Neutrophil (primary cell): ENCODE measurements around the gene QSOX1.

Experiments used
- H3K27ac ChIP-seq: fragments of 200-600 bp; sonication (generic); 2 replicates; pipeline ENCODE4 v1.5.1; 2016; ENCODE audit warnings: mild to moderate bottlenecking, moderate library complexity
- H3K27me3 ChIP-seq: fragments of 200-600 bp; sonication (generic); 2 replicates; pipeline ENCODE4 v1.6.0; 2016; ENCODE audit warnings: mild to moderate bottlenecking
- H3K36me3 ChIP-seq: fragments of 200-600 bp; sonication (generic); 2 replicates; pipeline ENCODE4 v1.5.1; 2017
- H3K4me1 ChIP-seq, 2 experiments: fragments of 200-600 bp in 1 of 2; sonication (generic) in 1 of 2; 1 replicate in 1 of 2; 2 replicates in 1 of 2; pipeline versions ENCODE4 v1.5.1 to v1.6.1; 2013 to 2016; ENCODE audit warnings: low read depth in 1 of 2, low read length in 1 of 2, mild to moderate bottlenecking in 1 of 2, moderate library complexity in 1 of 2; ENCODE audit not compliant: control insufficient read depth in 1 of 2, insufficient read depth in 1 of 2
- H3K4me3 ChIP-seq, 2 experiments: fragments of 200-600 bp in 1 of 2; sonication (generic) in 1 of 2; 1 replicate in 1 of 2; 2 replicates in 1 of 2; pipeline ENCODE4 v1.5.1; 2013 to 2016; ENCODE audit warnings: low read depth in 1 of 2, low read length in 1 of 2, mild to moderate bottlenecking in 1 of 2, moderate library complexity in 1 of 2
- H3K9me3 ChIP-seq: fragments of 200-600 bp; sonication (generic); 2 replicates; pipeline ENCODE4 v1.5.1; 2016
- CTCF ChIP-seq: fragments of 200-600 bp; sonication (generic); IDR thresholded peaks from 2 replicates; pipeline ENCODE4 v1.5.1; 2016; ENCODE audit warnings: antibody characterized with exemption

Gene QSOX1

GRCh38 chr1:180249725-180250498 is 95.2 kb downstream of the QSOX1 start:
- H3K27ac ChIP-seq = no peak overlapping the region
- H3K4me1 ChIP-seq = peaks cover 42 to 43% of the 10 kb centered on the region in 2 experiments
- H3K27me3 ChIP-seq = no peaks in the 10 kb centered on the region
- H3K4me3 ChIP-seq = no peak overlapping the region
- TF ChIP-seq CTCF = no peak
- no peaks in the 10 kb centered on the region for H3K36me3 ChIP-seq
- no peaks in the 10 kb centered on the region for H3K9me3 ChIP-seq

GRCh38 chr1:180250499-180250770 is 95.8 kb downstream of the QSOX1 start:
- Histone ChIP-seq H3K9me3 (no peaks in the 10 kb centered on the region), H3K36me3 (no peaks in the 10 kb centered on the region), H3K4me3 (no peak overlapping the region), H3K4me1 (peaks cover 42 to 43% of the 10 kb centered on the region in 2 experiments), H3K27ac (no peak overlapping the region), H3K27me3 (no peaks in the 10 kb centered on the region)
- TF ChIP-seq CTCF = no peak

- H3K36me3 ChIP-seq = no peaks in the 10 kb centered on the region
- no peaks in the 10 kb centered on the region for H3K27me3 ChIP-seq
- H3K4me1 ChIP-seq = peaks cover 42 to 43% of the 10 kb centered on the region in 2 experiments
- no peak overlapping the region for H3K27ac ChIP-seq
- TF ChIP-seq CTCF = no peak
- H3K4me3 ChIP-seq = no peak overlapping the region
- H3K9me3 ChIP-seq = no peaks in the 10 kb centered on the region
These were observed 96.3 kb downstream of the QSOX1 start for GRCh38 chr1:180250883-180251509.

- H3K9me3 ChIP-seq = no peaks in the 10 kb centered on the region
- H3K27ac ChIP-seq = no peak overlapping the region
- no peaks in the 10 kb centered on the region for H3K36me3 ChIP-seq
- no peaks in the 10 kb centered on the region for H3K27me3 ChIP-seq
- no peak overlapping the region for H3K4me3 ChIP-seq
- peaks cover 37% of the 10 kb centered on the region in 2 experiments for H3K4me1 ChIP-seq
- no peak for TF ChIP-seq CTCF
These were observed 97.0 kb downstream of the QSOX1 start for GRCh38 chr1:180251526-180252305.

- Histone ChIP-seq H3K36me3 (no peaks in the 10 kb centered on the region), H3K27me3 (no peaks in the 10 kb centered on the region), H3K4me3 (no peak overlapping the region), H3K4me1 (peaks cover 25% of the 10 kb centered on the region in 2 experiments), H3K27ac (peak overlapping the region; percentile 23), H3K9me3 (no peaks in the 10 kb centered on the region)
- peak; percentile 98 for TF ChIP-seq CTCF
These were observed 98.2 kb downstream of the QSOX1 start for GRCh38 chr1:180252638-180253536.
